SK-N-MC (cell line): ENCODE data around the gene NIP7.

ENCODE experiments used
- DNase-seq: peaks from one replicate; pipeline ENCODE4 v3.0.0-alpha.2; 2011; ENCODE audit warnings: low read depth, low spot score
- H3K27ac ChIP-seq: fragments of 200-600 bp; sonication (generic); 2 replicates; pipeline ENCODE4 v1.5.1; 2016; ENCODE audit warnings: mixed run types
- H3K36me3 ChIP-seq: fragments of 200-600 bp; sonication (generic); 2 replicates; pipeline ENCODE4 v1.6.1; 2017; ENCODE audit warnings: antibody characterized with exemption, low read length, mixed read lengths; ENCODE audit not compliant: insufficient read depth
- H3K4me3 ChIP-seq: fragments of 200-600 bp; sonication (generic); 2 replicates; pipeline ENCODE4 v1.5.1; 2016
- H3K9ac ChIP-seq: fragments of 200-600 bp; sonication (generic); 2 replicates; pipeline ENCODE4 v1.8.0; 2017; ENCODE audit warnings: mixed run types, mixed read lengths; ENCODE audit not compliant: insufficient read length
- H3K9me3 ChIP-seq: fragments of 200-600 bp; sonication (generic); 2 replicates; pipeline ENCODE4 v1.6.1; 2017; ENCODE audit warnings: low read depth, mild to moderate bottlenecking, antibody characterized with exemption, low read length, moderate library complexity, mixed read lengths
- EZH2 ChIP-seq: fragments of 200-600 bp; sonication (generic); IDR thresholded peaks from one replicate; pipeline ENCODE4 v1.6.1; 2017; ENCODE audit warnings: antibody characterized with exemption
- FOXP2 ChIP-seq: optimal IDR thresholded peaks from 2 replicates; pipeline ENCODE3; 2011; ENCODE audit warnings: mild to moderate bottlenecking, moderate library complexity; ENCODE audit not compliant: insufficient read depth; ENCODE audit errors: extremely low read length, control extremely low read depth
- POLR2AphosphoS5 ChIP-seq: IDR thresholded peaks from 2 replicates; pipeline ENCODE4 v1.6.1; 2012; ENCODE audit warnings: mild to moderate bottlenecking, low read depth, low read length, borderline replicate concordance

Gene NIP7

DNA sequence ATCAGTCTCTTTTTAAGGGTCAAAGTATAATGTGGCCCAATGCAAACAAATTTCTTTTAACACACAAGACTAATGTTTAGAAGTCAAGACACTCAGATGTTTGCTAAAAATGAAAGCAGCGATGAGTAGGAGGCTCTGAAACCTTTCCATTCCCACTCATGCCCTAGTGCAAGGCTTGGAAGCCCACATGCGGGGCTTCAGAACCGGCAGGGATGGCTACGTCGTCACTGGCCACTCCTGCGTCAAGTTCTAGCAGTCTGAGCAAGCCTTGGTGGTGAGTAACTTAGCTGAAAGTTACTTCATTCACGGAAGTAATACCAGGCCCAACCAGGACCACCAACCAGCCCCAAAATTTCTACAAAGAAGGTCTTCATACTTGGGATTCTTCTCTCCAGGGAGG lies 26.9 kb downstream of the NIP7 start:
- DNase-seq: no peak
- TF ChIP-seq EZH2 (no peak), FOXP2 (no peak), POLR2AphosphoS5 (no peak)

GRCh38 chr16:69367980-69368379 lies 28.4 kb downstream of the NIP7 start:
- Histone ChIP-seq H3K9ac (no peak overlapping the region), H3K27ac (no peak overlapping the region), H3K4me3 (no peak overlapping the region), H3K36me3 (peaks cover 35% of the 10 kb centered on the region; the same call in 1 of the 2 replicates), H3K9me3 (no peaks in the 10 kb centered on the region)
- TF ChIP-seq POLR2AphosphoS5 (no peak), EZH2 (no peak), FOXP2 (no peak)
- DNase-seq: no peak

More for the DNA sequence above, 26.9 kb downstream of the NIP7 start:
- Histone ChIP-seq H3K27ac (no peak overlapping the region), H3K9ac (no peak overlapping the region), H3K36me3 (peaks cover 35% of the 10 kb centered on the region; the same call in 1 of the 2 replicates), H3K9me3 (no peaks in the 10 kb centered on the region), H3K4me3 (no peak overlapping the region)

GRCh38 chr16:69368866-69369265 lies 29.3 kb downstream of the NIP7 start:
- H3K4me3 ChIP-seq: no peak overlapping the region
- DNase-seq: no peak
- no peaks in the 10 kb centered on the region for H3K9me3 ChIP-seq
- peaks cover 35% of the 10 kb centered on the region; the same call in 1 of the 2 replicates for H3K36me3 ChIP-seq
- TF ChIP-seq EZH2 (no peak), POLR2AphosphoS5 (no peak), FOXP2 (no peak)
- H3K9ac ChIP-seq: no peak overlapping the region
- no peak overlapping the region for H3K27ac ChIP-seq

- Histone ChIP-seq H3K4me3 (no peak overlapping the region), H3K9ac (no peak overlapping the region), H3K27ac (no peak overlapping the region), H3K36me3 (peaks cover 26% of the 10 kb centered on the region; the same call in 1 of the 2 replicates), H3K9me3 (no peaks in the 10 kb centered on the region)
- DNase-seq: no peak
- TF ChIP-seq FOXP2: no peak
- no peak for TF ChIP-seq EZH2
- no peak for TF ChIP-seq POLR2AphosphoS5
Observed at GRCh38 chr16:69371564-69371963, 32.0 kb downstream of the NIP7 start.

GRCh38 chr16:69373019-69373418 lies 33.4 kb downstream of the NIP7 start:
- no peak overlapping the region for H3K27ac ChIP-seq
- no peak overlapping the region for H3K4me3 ChIP-seq
- DNase-seq: no peak
- peaks cover 17% of the 10 kb centered on the region; the same call in 1 of the 2 replicates for H3K36me3 ChIP-seq
- no peaks in the 10 kb centered on the region for H3K9me3 ChIP-seq
- TF ChIP-seq POLR2AphosphoS5: no peak
- no peak for TF ChIP-seq EZH2
- TF ChIP-seq FOXP2: no peak
- H3K9ac ChIP-seq: no peak overlapping the region

DNA sequence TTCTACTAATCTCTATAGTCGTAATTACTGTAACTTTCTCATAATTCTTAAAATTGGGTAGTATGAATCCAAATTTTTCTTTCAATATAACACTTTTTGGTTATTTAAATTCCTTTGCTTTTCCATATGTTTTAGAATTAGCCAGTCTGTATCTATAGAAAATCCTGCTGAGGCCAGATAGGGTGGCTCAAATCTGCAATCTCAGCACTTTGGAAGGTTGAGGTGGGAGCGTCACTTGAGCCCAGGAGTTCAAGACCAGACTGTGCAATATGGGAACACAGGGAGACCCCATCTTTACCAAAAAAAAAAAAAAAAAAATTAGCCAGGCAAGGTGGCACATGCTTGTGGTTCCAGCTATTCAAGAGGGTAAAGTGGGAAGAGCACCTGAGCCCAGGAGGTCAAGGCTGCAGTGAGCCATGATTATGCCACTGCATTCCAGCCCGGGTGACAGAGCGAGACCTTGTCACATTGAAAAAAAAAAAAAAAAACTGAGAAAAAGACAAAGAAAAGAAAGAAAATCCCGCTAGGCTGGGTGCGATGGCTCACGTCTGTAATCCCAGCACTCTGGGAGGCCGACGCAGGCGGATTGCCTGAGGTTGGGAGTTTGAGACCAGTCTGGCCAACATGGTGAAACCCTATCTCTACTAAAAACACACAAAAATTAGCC lies 37.0 kb downstream of the NIP7 start:
- DNase-seq: no peak
- Histone ChIP-seq H3K36me3 (peaks cover 12% of the 10 kb centered on the region; the same call in 1 of the 2 replicates), H3K27ac (no peak overlapping the region), H3K9ac (no peak overlapping the region), H3K4me3 (no peak overlapping the region), H3K9me3 (no peaks in the 10 kb centered on the region)
- TF ChIP-seq POLR2AphosphoS5 (no peak), FOXP2 (no peak), EZH2 (no peak)

DNA sequence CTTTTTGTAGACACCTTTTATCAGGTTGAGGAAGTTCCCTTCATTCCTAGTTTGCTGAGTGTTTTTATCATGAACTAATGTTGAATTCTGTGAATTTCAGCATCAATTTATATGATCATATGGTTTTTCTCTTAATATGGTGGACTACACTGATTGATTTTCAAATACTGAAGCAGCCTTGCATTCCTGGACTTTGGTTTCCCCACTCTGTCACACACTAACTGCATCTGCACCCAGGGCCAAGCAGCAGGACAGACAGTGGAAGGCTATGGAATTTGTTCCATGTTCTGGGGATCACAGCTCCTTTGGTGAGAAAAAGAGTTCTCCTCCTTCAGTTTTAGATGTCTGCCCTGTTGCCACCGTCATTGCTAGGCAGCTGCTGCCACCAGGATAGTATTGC lies 38.5 kb downstream of the NIP7 start:
- H3K36me3 ChIP-seq: peaks cover 25% of the 10 kb centered on the region

DNA sequence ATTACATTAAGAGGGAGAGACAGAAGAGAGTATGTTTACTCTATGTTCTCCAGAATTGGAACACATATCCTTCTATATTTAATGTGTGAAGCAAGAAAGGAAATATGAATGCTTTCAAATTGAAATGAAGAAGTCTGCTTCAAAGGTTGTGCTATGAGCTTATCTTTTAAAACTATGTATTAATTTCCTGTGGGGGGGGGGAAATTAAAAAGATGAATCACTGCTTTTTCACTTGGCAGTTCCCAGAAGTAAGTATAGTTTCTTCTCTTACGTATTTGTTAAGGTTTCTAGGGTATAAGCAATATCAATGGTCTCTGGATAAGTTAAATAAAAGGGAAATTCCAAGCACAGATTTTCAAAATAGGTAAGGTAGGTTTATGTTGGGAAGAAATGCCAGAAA lies 39.2 kb downstream of the NIP7 start:
- H3K36me3 ChIP-seq: peaks cover 32% of the 10 kb centered on the region
- H3K4me3 ChIP-seq: no peak overlapping the region
- DNase-seq: no peak
- TF ChIP-seq POLR2AphosphoS5 (no peak), FOXP2 (no peak), EZH2 (no peak)
- no peaks in the 10 kb centered on the region for H3K9me3 ChIP-seq
- H3K9ac ChIP-seq: no peak overlapping the region
- H3K27ac ChIP-seq: no peak overlapping the region

More for the DNA sequence above, 38.5 kb downstream of the NIP7 start:
- H3K4me3 ChIP-seq: no peak overlapping the region
- H3K9me3 ChIP-seq: no peaks in the 10 kb centered on the region
- DNase-seq: no peak
- no peak overlapping the region for H3K9ac ChIP-seq
- no peak overlapping the region for H3K27ac ChIP-seq
- TF ChIP-seq EZH2 (no peak), POLR2AphosphoS5 (no peak), FOXP2 (no peak)
